ENCODE measurements around the gene RNF31. TPM values are rescaled to one million over a fixed set of nuclear protein-coding genes. Genes with fewer than 3 reads are reported as not detected.

Gene RNF31
- total RNA-seq, 2 donors from 2014 or later, result 36.1 to 70.4 TPM

- intact Hi-C loops (cut with DNase I), result no loop called here
- DNase-seq, result no peak
- H3K4me3 ChIP-seq, result no peak overlapping the region
- TF ChIP-seq CTCF (IDR thresholded peaks at IDR 0.05), result no peak
- no peak overlapping the region for H3K27ac ChIP-seq
- H3K4me1 ChIP-seq, result no peaks in the 10 kb centered on the region
- H3K9me3 ChIP-seq, result no peaks in the 10 kb centered on the region
- no peak overlapping the region for H3K9ac ChIP-seq (ENCODE audit: low read depth in 2 of 2, low read length in 2 of 2)
- no peaks in the 10 kb centered on the region for H3K36me3 ChIP-seq
- H3K27me3 ChIP-seq, result no peaks in the 10 kb centered on the region
Measured at GRCh38 chr14:24127673-24128072, 19.6 kb upstream of the RNF31 start.

- no peaks in the 10 kb centered on the region for H3K9me3 ChIP-seq
Measured at GRCh38 chr14:24129410-24129998, 17.8 kb upstream of the RNF31 start.

GRCh38 chr14:24130380-24130716 lies 16.9 kb upstream of the RNF31 start, which contains the start of gene FITM1:
FITM1 (plus strand) TSS chr14:24130659; CDS start chr14:24131564, 905 bp downstream.
- Histone ChIP-seq H3K4me3 (no peak within 1 kb of the TSS), H3K9ac (ENCODE audit: low read depth in 2 of 2, low read length in 2 of 2) (no peak within 1 kb of the TSS), H3K4me1 (no peaks in the 10 kb centered on the region), H3K27ac (no peak within 1 kb of the TSS), H3K27me3 (no peaks in the 10 kb centered on the region), H3K9me3 (no peaks in the 10 kb centered on the region), H3K36me3 (no peaks in the 10 kb centered on the region)
- intact Hi-C loops (cut with DNase I), result no loop called here
- TF ChIP-seq CTCF (IDR thresholded peaks at IDR 0.05), result no peak
- DNase-seq, result no peak

More at GRCh38 chr14:24129410-24129998, 17.8 kb upstream of the RNF31 start:
- intact Hi-C loops (cut with DNase I), result no loop called here
- Histone ChIP-seq H3K4me1 (no peaks in the 10 kb centered on the region), H3K27me3 (no peaks in the 10 kb centered on the region), H3K9ac (ENCODE audit: low read depth in 2 of 2, low read length in 2 of 2) (no peak overlapping the region), H3K36me3 (no peaks in the 10 kb centered on the region), H3K4me3 (no peak overlapping the region), H3K27ac (no peak overlapping the region)
- no peak for TF ChIP-seq CTCF (IDR thresholded peaks at IDR 0.05)
- no peak for DNase-seq

- H3K27me3 ChIP-seq, result no peaks in the 10 kb centered on the region
- no peak for TF ChIP-seq CTCF (IDR thresholded peaks at IDR 0.05)
- intact Hi-C loops (cut with DNase I), result no loop called here
- no peak for DNase-seq
- no peaks in the 10 kb centered on the region for H3K9me3 ChIP-seq
- no peak overlapping the region for H3K9ac ChIP-seq (ENCODE audit: low read depth in 2 of 2, low read length in 2 of 2)
- H3K4me1 ChIP-seq, result no peaks in the 10 kb centered on the region
- no peak overlapping the region for H3K4me3 ChIP-seq
- no peaks in the 10 kb centered on the region for H3K36me3 ChIP-seq
- no peak overlapping the region for H3K27ac ChIP-seq
Measured at GRCh38 chr14:24130717-24131548, 16.4 kb upstream of the RNF31 start.

GRCh38 chr14:24131549-24131966 lies 15.7 kb upstream of the RNF31 start:
- no peaks in the 10 kb centered on the region for H3K9me3 ChIP-seq
- no peaks in the 10 kb centered on the region for H3K27me3 ChIP-seq
- H3K36me3 ChIP-seq, result no peaks in the 10 kb centered on the region
- no peak overlapping the region for H3K9ac ChIP-seq (ENCODE audit: low read depth in 2 of 2, low read length in 2 of 2)
- no peak for TF ChIP-seq CTCF (IDR thresholded peaks at IDR 0.05)
- DNase-seq, result no peak
- no peaks in the 10 kb centered on the region for H3K4me1 ChIP-seq
- intact Hi-C loops (cut with DNase I), result no loop called here
- no peak overlapping the region for H3K27ac ChIP-seq
- H3K4me3 ChIP-seq, result no peak overlapping the region
